ENCODE measurements around the gene HMGB2.
A peak's percentile ranks its signal among the peaks of the same experiment; 100 is the strongest.

Gene HMGB2

DNA sequence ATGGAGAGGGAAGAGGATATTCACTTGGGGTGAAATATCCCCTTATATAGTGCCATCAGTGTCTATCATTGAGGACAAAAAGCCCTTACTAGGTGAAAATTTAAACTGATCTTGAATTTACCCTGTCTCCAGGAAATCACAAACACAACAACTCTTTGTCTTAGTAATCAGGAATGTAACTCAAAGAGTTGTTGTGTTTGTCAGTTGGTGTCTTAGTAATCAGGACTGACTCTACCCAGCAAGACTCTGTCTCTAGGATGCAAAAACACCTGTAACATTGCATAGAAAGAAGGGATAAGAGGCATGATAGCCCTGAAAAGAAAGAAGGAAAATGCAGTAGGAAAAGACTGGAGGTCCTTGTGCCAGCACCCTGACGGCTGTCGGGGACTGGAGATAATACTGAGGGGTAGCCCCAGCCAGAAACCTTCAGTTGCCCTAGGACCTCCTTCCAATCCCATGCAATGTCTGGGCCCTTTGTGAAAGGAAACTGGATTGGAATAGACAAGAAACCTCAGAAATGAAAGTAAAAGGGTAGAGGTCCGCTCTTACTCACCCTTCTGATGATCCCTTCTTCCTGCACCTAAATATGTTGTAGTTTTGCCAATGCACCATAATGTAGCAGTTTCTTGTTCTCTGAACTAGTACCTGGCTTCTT is 45.3 kb downstream of the HMGB2 start:
- no peak for DNase-seq (ENCODE audit: low read depth, low spot score)

DNA sequence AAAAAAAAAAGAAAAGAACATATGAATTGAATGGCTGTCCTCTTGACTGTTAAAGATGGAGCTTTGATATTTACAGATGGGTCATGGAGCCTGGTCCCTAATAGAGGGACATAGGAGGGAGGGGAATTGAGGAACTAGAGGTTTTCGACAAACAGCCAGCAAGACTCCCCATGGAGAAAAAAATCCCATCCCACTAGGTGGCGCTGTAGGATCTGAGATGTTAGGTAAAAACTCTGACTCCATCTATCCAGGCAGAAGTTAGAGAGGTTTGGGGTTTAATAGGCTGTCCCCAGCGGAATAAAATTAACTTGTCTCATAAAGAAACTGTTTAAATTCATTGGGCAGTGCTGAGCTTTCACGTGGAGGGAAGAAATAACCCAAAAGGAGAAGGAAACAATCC is 45.9 kb downstream of the HMGB2 start:
- peak; percentile 65 for DNase-seq (ENCODE audit: low read depth, low spot score)

DNA sequence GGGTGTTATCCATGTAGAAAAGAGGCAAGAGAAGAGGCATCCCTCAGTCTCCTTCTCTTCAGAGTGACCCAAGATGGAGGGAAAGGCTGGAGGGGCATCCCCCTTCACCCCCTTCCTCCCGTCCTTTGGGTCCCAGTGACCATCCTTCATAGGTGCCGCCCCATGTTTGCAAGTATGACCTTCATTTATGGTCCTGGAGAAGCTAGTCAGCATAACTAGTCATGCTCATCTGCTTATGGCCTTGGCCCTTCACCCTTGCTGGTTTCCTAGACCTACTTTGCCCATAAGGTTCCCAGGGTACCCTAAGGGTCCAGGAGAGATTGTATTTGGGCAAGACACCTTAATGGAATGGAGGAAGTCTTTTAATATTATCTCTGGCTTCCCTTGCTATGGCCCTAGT is 46.7 kb downstream of the HMGB2 start:
- no peak for DNase-seq (ENCODE audit: low read depth, low spot score)

GRCh38 chr4:173284463-173284862 is 49.7 kb downstream of the HMGB2 start:
- no peak for DNase-seq (ENCODE audit: low read depth, low spot score)

DNA sequence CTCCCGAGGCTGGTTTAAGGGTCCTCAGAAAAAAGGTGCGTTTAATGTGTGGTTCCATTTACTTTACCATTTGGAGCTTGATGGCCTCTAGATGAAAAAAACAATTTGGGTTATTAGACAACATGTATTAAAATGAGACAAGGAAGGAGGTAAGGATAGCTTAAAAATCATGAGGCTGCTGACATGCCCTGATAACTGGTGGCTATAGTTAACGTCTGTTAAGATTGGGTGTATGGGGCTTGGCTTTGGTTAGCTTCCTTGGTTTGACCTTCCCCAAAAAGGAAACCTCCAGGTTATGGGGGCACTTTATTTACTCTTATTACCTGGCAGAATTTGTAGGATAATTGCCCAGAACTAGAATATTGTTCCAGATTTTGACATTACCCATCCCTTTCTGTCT is 51.5 kb downstream of the HMGB2 start:
- DNase-seq (ENCODE audit: low read depth, low spot score): no peak

- DNase-seq (ENCODE audit: low read depth, low spot score): no peak
These were observed 51.9 kb downstream of the HMGB2 start for GRCh38 chr4:173282256-173282562.

- DNase-seq (ENCODE audit: low read depth, low spot score): no peak
These were observed 52.5 kb downstream of the HMGB2 start for GRCh38 chr4:173281406-173282255.

Data from ELF-1 (cell line).